MM.1S (cell line): ENCODE results near the gene EVPL.

ENCODE experiments used
- DNase-seq: peaks from one replicate; pipeline ENCODE4 v3.0.0-alpha.2; 2015
- H2AFZ ChIP-seq: fragments of 300-600 bp; sonication (generic); 2 replicates; pipeline ENCODE4 v1.6.0; 2016; ENCODE audit warnings: antibody characterized with exemption, low read length
- H3F3A ChIP-seq: fragments of 300-600 bp; sonication (generic); 2 replicates; pipeline ENCODE4 v1.6.1; 2016; ENCODE audit warnings: mild to moderate bottlenecking, antibody characterized with exemption, low read length, moderate library complexity, mixed read lengths; ENCODE audit not compliant: insufficient read depth
- H3K27ac ChIP-seq: fragments of 300-600 bp; sonication (generic); 2 replicates; pipeline ENCODE4 v1.5.1; 2016; ENCODE audit warnings: mild to moderate bottlenecking, low read length
- H3K27me3 ChIP-seq: fragments of 300-600 bp; sonication (generic); replicated peaks from 2 replicates; pipeline ENCODE4 v1.6.0; 2016; ENCODE audit warnings: low read length; ENCODE audit not compliant: insufficient read depth
- H3K36me3 ChIP-seq: fragments of 300-600 bp; sonication (generic); replicated peaks from 2 replicates; pipeline ENCODE4 v1.6.1; 2016; ENCODE audit warnings: mild to moderate bottlenecking, low read length, mixed read lengths; ENCODE audit not compliant: insufficient read depth
- H3K4me1 ChIP-seq: fragments of 300-600 bp; sonication (generic); 2 replicates; pipeline ENCODE4 v1.6.1; 2016; ENCODE audit warnings: low read length, mixed read lengths
- H3K4me2 ChIP-seq: fragments of 300-600 bp; sonication (generic); 2 replicates; pipeline ENCODE4 v1.6.0; 2016; ENCODE audit warnings: low read depth, low read length
- H3K4me3 ChIP-seq: fragments of 300-600 bp; sonication (generic); 2 replicates; pipeline ENCODE4 v1.5.1; 2016; ENCODE audit warnings: low read length, mixed read lengths
- H3K79me2 ChIP-seq: fragments of 300-600 bp; sonication (generic); 2 replicates; pipeline ENCODE4 v1.6.1; 2016; ENCODE audit warnings: mixed run types, low read length, mixed read lengths
- H3K9ac ChIP-seq: fragments of 300-600 bp; sonication (generic); 2 replicates; pipeline ENCODE4 v1.6.1; 2016; ENCODE audit warnings: low read length, mixed read lengths
- H3K9me2 ChIP-seq: fragments of 300-600 bp; sonication (generic); replicated peaks from 2 replicates; pipeline ENCODE4 v1.6.1; 2016; ENCODE audit warnings: mild to moderate bottlenecking, low read length, mixed read lengths; ENCODE audit not compliant: insufficient read depth
- H3K9me3 ChIP-seq: fragments of 300-600 bp; sonication (generic); replicated peaks from 2 replicates; pipeline ENCODE4 v1.6.1; 2016; ENCODE audit warnings: mild to moderate bottlenecking, low read length, mixed read lengths; ENCODE audit not compliant: insufficient read depth
- H4K20me1 ChIP-seq: fragments of 300-600 bp; sonication (generic); 2 replicates; pipeline ENCODE4 v1.6.1; 2016; ENCODE audit warnings: mild to moderate bottlenecking, low read length, moderate library complexity, mixed read lengths; ENCODE audit not compliant: insufficient read depth
- CTCF ChIP-seq: fragments of 300-600 bp; sonication (generic); IDR thresholded peaks from 2 replicates; pipeline ENCODE4 v1.5.1; 2016; ENCODE audit warnings: antibody characterized with exemption, low read length, mixed read lengths
- EZH2 ChIP-seq: fragments of 300-600 bp; sonication (generic); optimal IDR thresholded peaks from 2 replicates; pipeline ENCODE3; 2017; ENCODE audit warnings: low read depth, mild to moderate bottlenecking, antibody characterized with exemption, low read length, mixed read lengths
- EZH2phosphoT487 ChIP-seq: fragments of 300-600 bp; sonication (generic); IDR thresholded peaks from 2 replicates; pipeline ENCODE4 v1.6.1; 2018; ENCODE audit warnings: antibody characterized with exemption, low read length

EVPL gene

GRCh38 chr17:76050538-76051467, 23.7 kb upstream of the EVPL start:
- Histone ChIP-seq H3K4me2 (no peak overlapping the region), H3K9me3 (no peaks in the 10 kb centered on the region), H3K27ac (no peak overlapping the region), H3K27me3 (no peaks in the 10 kb centered on the region), H2AFZ (no peak overlapping the region), H3K9me2 (no peaks in the 10 kb centered on the region), H3K4me3 (no peak overlapping the region), H3K36me3 (peaks cover 9% of the 10 kb centered on the region), H4K20me1 (no peaks in the 10 kb centered on the region), H3F3A (peaks cover 9% of the 10 kb centered on the region; the same call in 1 of the 2 replicates), H3K4me1 (peaks cover 17% of the 10 kb centered on the region), H3K9ac (no peak overlapping the region), H3K79me2 (peaks cover 44% of the 10 kb centered on the region)
- TF ChIP-seq EZH2 (no peak), CTCF (no peak), EZH2phosphoT487 (no peak)
- DNase-seq = no peak

GRCh38 chr17:76049836-76050537, 22.9 kb upstream of the EVPL start:
- Histone ChIP-seq H3K9ac (no peak overlapping the region), H3F3A (peaks cover 9% of the 10 kb centered on the region; the same call in 1 of the 2 replicates), H3K4me1 (peaks cover 17% of the 10 kb centered on the region), H3K9me3 (no peaks in the 10 kb centered on the region), H2AFZ (no peak overlapping the region), H4K20me1 (no peaks in the 10 kb centered on the region), H3K27me3 (no peaks in the 10 kb centered on the region), H3K36me3 (peaks cover 10% of the 10 kb centered on the region), H3K79me2 (peaks cover 44% of the 10 kb centered on the region), H3K4me3 (no peak overlapping the region), H3K4me2 (no peak overlapping the region), H3K9me2 (no peaks in the 10 kb centered on the region), H3K27ac (no peak overlapping the region)
- TF ChIP-seq CTCF (no peak), EZH2 (no peak), EZH2phosphoT487 (no peak)
- DNase-seq = no peak

GRCh38 chr17:76049239-76049638, 22.1 kb upstream of the EVPL start:
- Histone ChIP-seq H2AFZ (no peak overlapping the region), H3K27ac (no peak overlapping the region), H3K4me1 (peaks cover 17% of the 10 kb centered on the region), H3K4me2 (no peak overlapping the region), H3K4me3 (no peak overlapping the region), H3K9me3 (no peaks in the 10 kb centered on the region), H3K36me3 (peaks cover 13% of the 10 kb centered on the region), H3K27me3 (no peaks in the 10 kb centered on the region), H3K79me2 (peaks cover 44% of the 10 kb centered on the region), H4K20me1 (no peaks in the 10 kb centered on the region), H3K9me2 (no peaks in the 10 kb centered on the region), H3K9ac (no peak overlapping the region), H3F3A (peaks cover 9% of the 10 kb centered on the region; the same call in 1 of the 2 replicates)
- no peak for DNase-seq
- TF ChIP-seq EZH2phosphoT487 (no peak), EZH2 (no peak)
